Stimulated activated CD8-positive, alpha-beta memory T cell treated with anti-CD3 and anti-CD28 coated beads, Interleukin-4, amount 100 ng/mL, for 1 hour (primary cell): ENCODE data around the gene MYL10.
"Not testable (repeated sequence)": the region's sequence is repeated elsewhere in the genome, so short reads cannot be mapped to it uniquely, and the experiment has no call there.

Experiments
- DNase-seq, 2 donors: peaks; one replicate each; pipeline ENCODE4 v3.0.0-alpha.2; 2020; ENCODE audit warnings: low read depth in 2 of 2, low spot score in 1 of 2

The MYL10 gene

DNA sequence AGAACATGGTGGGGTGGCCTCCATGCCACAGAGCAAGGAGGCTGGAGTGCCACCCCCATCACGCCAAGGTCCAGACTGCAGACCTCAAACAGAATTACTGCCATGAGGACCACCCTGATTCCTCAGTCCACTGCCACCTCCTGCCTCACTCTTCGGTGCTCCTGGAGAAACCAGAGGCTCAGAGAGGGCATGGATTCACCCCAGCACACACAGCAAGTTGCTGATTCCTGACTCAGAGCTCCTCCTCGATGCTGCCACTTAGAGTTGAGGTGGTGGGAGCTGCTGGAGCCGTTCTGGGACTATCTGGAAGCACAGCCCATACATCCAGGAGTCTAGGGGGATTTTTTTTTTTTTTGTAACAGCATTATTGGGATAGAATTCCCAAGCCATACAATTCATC lies 22.0 kb upstream of the MYL10 start:
- no peak for DNase-seq

DNA sequence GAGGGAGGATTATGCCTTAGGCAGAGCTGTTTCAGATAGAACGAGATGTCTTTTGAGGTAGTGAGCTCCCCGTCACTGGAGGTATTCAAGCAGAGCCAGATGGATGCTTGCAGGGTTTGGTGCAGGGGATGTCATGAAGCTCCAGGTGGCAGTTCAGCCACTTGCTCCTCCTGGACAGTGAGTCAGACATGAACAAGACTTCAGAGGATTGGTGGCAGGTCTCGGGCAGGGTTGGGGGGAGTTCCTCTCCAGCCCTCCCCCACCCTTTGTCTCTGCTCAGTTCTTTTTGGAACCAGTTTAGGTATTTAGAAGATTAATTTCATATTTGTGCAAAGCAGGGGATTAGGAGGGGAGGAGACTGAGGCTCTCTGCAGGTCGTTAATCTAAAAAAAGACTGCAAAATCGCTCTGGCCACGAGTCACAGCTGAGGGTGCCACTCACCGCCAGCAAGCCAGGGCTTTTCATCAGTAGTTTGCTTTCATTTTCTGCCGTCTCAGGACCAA lies 21.5 kb upstream of the MYL10 start:
- DNase-seq, result no peak

DNA sequence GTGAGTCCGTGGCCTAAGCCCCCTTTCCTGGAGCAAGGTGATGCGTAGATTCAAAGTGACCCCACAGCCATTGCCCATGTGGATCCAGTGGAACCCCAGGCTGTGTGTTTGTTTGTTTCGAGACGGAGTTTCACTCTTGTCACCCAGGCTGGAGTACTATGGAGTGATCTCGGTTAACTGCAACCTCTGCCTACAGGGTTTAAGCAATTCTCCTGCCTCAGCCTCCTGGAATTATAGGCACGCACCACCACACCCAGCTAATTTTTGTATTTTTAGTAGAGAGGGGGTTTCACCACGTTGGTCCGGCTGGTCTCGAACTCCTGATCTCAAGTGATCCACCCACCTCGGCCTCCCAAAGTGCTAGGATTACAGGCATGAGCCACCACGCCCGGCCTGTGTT lies 18.8 kb upstream of the MYL10 start:
- not testable (repeated sequence) for DNase-seq

DNA sequence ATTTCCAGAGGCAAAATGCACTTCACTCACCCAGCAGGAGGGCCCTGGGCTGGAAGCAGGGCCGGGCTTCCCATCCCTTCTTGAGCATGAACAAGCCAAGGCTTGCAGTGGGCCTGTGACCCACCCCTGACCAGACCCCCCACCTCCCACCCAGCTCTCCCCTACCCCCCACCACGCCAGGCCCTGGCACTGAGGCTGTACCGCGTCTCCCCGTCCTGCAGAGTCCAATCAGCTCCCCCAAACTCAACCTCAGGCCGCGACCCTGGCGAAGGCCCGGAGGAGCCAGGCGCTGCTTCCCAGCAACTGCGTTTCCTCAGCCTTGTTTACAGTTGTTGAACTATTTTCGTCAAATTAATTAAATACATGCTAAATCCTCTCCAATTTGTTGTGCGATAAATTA lies 16.9 kb upstream of the MYL10 start:
- no peak for DNase-seq

DNA sequence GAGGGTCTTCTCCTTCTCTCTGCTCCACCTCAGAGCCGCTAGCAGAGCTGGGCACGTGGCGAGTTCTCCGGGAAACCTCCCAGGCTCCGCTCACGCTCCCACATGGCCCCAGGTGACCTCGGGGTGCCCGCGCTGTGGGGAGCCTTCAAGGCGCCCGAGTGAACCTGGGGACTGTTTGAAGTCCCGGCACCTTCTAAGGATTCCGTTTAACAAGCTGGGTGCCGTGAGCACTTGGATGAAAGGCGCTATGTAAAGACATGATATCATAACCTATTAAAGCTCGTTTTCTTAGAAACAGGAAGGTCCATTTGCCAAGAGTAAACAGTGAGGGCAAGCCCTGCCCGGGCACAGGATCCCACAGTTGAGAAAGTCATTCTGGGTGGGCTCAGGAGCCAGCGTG lies 15.8 kb upstream of the MYL10 start:
- DNase-seq, result no peak

DNA sequence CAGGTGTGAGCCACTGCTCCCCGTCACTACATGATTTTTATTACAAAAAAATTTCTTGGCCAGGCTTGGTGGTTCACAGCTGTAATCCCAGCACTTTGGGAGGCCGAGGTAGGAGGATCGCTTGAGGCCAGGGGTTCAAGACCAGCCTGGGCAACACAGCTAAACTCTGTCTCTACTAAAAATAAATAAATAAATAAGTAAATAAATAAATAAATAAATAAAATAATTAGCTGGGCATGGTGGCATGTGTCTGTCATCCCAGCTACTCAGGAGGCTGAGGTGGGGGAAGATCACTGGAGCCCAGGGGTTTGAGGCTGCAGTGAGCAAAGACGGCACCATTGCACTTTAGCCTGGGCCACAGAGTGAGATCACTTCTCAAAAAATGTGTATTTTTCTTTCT lies 10.0 kb upstream of the MYL10 start:
- not testable (repeated sequence) for DNase-seq

DNA sequence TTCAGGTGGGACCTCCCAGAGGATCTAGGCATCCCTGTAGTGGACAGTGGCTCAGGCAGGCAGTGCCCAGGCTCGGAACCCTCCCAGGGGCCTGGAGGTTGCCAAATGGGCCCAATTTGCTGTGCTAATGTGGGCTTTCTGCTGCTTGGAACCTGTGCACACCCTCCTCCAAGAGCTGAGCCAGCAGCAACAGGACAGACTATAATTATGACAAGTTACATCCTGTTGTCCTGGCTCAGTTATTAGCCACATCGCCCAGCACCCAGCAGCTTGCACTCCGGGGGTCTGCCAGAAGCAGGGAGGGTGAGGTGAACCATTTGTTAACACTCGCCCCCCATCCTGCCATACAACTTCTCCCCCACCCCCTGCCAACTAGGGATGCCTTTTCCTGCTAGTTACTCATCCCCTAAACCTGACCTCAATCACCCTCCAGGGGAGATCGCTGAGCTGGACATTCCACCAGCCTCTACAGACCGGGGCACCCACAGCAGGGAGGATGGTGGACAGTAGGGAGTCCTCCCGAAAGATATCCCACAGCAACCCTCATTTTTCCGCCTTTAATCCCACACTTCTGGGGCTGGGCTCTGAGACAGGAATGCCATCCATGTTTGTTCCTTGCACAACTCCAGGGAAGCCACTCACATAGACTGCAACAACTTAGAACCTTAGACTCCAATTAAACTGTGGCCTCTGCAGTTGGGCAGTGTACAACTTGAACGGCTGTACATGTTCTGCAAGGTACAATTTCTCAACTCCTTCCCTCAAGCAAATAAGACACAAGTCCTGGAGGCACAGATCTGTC lies 7.9 kb upstream of the MYL10 start:
- no peak for DNase-seq

DNA sequence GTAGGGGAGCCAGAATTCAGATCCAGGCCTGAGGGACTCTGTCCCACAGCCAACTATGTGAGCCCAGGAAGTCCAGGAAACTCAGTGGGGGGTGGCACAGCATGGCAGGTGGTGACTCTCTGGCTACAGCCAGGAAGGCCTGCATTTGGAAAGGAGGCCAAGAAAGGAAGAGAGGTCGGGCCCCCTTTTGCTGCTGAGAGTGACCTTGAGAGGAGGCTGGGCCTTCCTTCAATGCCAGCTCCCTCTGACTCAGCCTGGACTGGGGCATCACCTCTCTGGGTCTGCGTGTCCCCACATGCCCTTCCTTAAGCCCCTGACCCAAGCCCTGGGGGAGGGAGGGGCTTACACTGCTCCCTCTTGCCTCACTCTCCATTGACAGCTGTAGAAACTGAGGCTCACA lies 6.4 kb upstream of the MYL10 start:
- DNase-seq, result no peak

DNA sequence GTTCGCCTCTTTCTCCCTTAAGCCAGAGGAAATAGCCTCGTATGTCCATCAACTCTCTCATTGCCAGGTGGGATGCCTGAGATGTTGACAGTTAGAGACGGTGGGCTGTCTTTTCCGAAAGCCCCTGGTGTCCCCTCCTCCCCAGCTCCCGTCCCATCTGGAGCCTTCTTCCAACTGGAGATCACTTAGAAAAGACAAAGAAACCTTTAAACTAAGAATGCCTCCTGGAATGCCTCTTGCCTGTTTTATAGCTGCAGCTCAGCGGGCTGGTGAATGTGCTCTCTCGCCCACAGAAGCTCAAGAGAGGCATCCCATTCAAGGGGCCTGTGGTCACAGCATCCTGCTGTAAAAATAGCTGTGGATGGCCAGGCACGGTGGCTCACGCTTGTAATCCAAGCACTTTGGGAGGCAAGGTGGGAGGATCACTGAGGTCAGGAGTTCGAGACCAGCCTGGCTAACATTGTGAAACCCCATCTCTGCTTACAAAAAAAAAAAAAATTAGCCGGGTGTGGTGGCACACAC lies 5.2 kb upstream of the MYL10 start:
- no peak for DNase-seq

DNA sequence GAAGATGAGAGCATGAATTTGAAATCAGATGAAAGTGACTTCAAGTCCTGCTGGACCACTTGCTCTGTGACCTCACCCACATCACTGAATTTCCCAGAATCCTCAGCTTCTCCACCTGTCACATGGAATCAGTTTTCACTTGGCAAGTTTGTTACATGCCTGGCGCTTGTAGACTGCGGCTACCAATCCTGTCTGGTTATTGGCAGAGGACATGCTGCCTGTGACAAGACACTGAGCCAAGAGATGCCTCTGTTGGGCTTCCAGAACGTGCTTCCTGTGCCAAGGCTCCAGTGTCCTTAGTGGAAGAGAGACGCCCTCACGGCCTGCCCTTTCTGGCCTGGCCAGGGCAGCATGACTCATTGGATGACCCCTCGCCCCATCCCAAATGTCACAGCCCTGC lies 4.4 kb upstream of the MYL10 start:
- no peak for DNase-seq

DNA sequence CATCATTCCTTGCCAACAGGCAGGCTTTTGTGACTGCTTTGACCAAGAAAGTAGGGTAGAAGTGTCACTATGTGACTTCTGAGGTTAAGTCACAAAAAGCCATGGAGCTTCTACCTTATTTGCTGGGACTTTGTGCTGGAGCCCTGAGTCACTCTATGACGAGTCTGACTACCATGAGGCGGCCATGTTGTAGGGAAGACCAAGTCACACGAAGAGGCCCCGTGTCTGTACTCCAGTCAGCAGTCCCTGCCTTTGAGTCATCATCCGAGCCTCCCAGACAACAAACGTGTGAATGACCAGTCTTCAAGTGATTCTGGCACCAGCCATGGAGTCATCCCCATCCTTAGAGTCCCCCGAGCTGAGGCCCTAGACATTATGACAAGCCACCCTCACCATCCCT lies 3.5 kb upstream of the MYL10 start:
- DNase-seq, result no peak

DNA sequence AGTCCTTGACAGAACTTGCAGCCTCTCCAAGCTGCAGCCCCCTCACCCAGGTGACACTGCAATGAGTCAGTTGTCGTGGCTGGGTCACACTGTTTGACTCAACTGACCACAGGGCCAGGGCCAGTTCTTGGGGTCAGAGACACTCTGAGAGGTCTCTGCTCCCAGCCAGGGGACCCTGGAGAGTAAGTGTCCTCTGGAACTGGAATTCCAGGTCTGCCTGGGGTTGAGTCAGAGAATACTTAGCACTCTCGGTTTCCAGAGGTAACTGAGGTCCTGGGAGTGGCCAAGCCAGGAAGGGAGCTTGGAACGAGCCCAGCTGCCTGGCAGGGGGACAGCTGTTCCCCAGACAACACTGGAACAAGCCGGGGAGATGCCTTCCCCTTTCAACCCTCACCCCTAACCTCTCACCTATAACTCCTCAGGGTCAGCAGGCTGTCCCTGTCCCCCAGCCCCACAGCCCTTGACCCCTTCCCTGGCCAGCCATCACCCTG lies 2.2 kb upstream of the MYL10 start:
- DNase-seq, result no peak

DNA sequence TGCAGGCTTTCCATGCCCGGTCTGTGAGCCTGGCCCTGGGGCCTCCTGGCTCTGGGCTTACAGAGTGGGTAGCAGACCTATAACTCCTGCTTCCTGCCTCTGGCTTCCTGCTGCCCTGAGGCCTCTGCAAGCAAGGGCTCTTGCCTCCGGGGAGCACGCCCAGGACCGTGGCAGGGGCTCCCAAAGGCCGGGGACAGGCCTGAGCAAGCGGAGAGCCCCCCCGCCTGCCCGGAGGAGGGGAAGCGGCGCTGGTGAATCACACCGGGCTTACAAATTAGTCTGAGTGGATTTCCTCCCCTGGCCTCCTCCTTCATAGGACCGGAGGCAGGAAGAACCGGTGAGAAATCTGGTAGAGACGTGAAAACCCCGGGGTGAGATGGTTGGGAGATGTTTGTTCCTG lies 1.5 kb upstream of the MYL10 start:
- DNase-seq, result no peak

DNA sequence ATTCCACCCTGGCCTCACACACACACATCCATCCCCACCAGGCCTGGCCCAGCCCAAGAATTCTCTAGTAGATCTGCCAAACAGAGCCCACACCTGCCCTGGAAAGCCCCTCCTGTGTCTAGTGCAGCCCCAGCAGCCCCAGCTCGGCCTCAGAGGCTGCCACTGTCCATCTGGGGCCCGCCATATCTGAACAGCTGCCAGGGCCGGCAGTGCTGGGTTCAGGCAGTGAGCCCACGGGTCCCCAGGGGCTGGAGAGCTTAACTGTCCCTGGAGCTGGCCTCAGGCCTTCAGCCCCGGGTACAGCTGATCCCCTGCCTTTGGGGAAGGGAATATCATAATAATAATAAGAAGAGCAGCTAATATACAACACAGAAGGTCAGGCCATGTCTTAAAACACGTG lies 574 bp downstream of the MYL10 start:
- DNase-seq, result no peak

DNA sequence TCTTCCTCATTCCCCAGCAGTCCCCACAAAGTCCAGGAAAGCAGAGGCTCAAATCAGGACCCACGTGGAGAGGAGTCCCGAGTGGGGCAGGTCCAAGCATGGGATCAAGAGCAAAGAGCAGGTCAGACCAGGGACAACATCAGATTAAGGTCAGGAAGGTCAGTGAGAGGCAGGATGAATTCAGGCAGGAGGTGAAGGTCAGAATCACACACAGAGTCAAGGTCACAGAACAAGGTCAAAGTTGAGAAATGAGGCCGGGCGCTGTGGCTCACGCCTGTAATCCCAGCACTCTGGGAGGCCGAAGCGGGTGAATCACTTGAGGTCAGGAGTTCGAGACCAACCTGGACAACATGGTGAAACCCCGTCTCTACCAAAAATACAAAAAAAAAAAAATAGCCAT lies 2.3 kb downstream of the MYL10 start:
- no peak for DNase-seq

DNA sequence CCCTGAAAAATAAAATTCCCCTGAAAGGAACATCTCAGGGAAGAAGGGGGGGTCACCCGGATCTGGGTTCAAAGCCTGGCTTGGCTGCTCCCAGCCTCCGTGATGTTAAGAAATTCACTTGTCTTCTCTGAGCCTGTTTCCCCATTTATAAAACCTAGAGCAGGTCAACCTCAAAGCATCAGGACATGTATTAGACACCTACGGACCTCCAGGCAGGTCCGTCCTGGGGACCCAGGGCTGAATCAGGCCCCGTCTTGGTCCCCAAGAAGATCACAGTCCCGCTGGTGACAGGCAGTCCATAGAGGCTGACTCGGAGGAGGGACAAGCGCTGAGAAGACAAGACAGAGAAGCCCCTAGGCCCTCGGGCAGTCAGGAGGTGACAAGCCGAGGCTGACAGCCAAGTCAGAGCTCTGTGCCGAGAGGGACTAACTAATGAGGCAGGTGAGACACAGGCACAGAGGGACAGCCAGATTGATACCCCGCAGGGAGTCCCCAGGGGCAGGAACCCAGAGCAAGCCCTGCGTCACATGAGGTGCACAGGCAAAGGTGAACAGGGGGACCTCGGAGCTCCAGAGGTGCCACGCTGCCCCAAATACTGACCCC lies 2.9 kb downstream of the MYL10 start:
- no peak for DNase-seq

DNA sequence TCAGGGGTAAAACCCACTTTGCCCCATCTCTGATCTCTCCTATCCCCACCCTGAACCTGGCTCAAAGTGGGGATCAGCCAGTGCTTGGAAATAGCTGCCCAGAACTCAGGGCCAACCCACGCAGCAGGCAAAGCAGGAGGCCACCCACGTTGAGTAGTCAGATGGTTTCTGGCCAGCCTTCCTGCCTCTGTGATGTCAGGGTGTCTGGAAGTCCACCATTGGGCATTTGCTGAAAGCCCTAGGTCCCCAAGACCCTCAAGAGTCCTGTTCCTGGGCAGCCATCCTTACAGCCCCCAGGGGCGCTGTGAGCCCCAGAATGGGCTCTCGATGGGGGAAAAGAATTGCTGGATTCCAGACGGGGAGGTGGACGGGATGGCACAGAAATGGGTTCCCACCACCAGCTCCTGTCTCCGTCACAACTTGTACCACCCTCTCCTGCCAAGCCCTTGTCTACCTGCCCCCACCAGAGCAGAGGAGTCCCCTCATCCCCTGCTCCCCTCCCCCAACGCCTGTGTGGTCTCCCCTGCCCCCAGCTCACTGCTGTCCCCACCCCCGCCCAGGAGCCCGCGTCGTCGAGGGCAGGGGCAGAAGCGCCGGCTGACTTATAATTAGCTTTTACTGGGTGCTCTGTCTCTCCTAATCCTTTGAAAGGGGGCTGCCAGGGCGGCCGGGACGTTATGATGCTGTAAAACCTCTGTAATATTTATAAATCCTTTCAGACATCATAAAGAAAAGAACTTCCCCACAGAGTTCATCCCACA lies 3.9 kb downstream of the MYL10 start:
- no peak for DNase-seq

DNA sequence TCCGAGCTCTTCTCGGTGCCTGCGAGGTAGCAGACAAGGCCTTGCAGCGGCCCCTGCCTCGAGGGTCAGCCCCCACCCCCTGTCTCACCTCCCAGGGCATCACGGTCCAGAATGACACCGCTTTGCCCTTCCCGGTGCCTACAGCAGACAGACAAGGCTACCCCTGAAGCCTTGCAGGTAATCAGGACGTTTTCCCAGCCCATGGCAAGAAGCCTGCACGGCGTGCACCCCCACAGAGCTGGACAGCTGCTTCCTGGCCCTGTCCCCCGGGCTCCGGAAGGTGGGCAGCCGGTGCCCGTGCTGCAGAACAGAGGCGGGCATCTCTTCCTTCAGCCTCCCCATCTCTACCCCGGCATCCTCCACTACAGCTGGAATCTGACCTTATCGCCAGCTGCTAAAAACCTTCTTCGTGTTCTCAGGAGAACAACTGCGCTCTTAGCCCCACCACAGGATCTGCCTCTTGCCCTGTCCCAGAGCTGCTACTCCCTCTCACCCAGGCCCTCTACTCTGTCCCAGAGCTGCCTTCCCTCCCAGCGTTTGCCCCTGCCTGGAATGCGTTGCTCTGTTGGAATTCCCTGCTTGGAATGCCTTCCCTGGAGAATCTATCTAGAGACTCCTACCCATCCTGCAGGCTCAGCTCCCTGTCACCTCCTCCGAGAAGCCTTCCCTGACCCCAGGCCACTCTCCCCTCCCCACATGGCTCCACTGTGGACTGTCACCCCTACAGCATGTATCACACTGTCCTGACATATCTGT lies 4.7 kb downstream of the MYL10 start:
- no peak for DNase-seq

DNA sequence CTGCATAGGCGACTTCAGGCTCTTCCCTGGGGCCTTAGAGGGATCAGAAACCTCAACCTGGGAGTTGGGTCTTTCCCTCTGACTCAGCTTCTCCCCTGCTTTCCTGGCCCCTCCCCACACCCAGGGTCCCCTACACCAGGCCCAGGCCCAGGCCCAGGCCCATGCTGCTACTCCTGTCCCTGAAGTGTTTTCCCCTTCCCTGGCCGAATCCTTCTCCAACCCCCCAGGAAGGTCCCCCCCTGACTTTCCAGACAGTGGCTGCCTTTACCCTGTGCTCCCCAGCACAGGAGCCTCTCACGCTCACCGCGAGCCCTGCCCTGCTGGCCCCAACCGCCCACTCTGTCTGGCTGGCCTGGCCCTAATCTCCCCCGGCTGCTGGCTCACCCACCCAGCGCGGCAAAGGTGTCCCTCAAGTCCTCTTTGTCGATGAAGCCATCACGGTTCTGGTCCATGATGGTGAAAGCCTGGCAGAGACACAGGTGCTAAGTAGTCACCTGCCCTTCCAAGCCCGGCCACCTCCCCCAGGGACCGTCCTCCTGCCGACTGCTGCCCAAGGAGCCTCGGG lies 6.4 kb downstream of the MYL10 start:
- DNase-seq, result no peak

DNA sequence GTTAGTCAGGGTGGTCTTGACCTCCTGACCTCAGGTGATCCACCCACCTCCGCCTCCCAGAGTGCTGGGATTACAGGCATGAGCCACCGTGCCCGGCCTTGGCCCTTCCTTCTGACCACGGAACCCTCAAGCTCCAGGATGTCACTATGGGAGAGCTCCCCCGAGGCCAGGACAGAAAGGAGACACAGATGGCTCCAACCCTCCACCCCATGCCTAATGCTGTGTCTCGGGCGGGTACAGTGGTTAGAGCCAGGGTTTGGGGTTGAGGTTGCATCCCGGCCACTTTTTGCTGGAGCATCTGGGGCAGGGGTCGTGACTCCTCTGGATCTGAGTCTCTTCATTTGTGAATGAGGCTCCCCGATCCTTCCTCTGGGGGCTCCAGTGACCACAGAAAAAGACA lies 8.1 kb downstream of the MYL10 start:
- DNase-seq, result no peak

DNA sequence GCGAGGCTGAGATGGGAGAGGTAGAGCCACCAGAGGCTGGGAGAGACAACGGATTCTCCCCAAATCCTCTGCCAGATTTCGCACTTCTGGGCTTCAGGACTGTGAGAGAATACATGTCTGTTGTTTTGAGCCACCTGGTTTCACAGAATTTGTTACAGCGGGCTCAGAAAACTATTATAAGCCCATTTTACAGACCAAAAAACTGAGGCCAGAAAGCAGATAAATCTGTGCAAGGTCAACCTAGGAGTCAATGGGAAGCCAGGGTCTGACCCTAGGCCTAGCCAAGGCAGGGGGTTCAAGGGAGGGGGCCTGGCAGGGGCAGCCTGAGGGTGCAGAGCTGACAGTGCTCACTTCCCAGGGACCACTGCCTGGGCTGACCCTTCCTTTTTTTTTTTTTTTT lies 8.7 kb downstream of the MYL10 start:
- no peak for DNase-seq
